Measurements from ENCODE around the gene POLR3A.

POLR3A gene

GRCh38 chr10:77977934-77978333 is 51.4 kb downstream of the POLR3A start:
- DNase-seq = no peak

- DNase-seq = no peak
Measured at GRCh38 chr10:77977016-77977415, 52.3 kb downstream of the POLR3A start.

GRCh38 chr10:77975086-77975666 is 54.1 kb downstream of the POLR3A start:
- no peak for DNase-seq

GRCh38 chr10:77974396-77975074 is 54.8 kb downstream of the POLR3A start:
- no peak for DNase-seq

GRCh38 chr10:77973276-77973675 is 56.0 kb downstream of the POLR3A start:
- DNase-seq = no peak

GRCh38 chr10:77972148-77972547 is 57.2 kb downstream of the POLR3A start:
- DNase-seq = no peak

- DNase-seq = no peak
Measured at GRCh38 chr10:77971804-77972144, 57.5 kb downstream of the POLR3A start.

GRCh38 chr10:77970869-77971803 is 58.2 kb downstream of the POLR3A start:
- DNase-seq = no peak

GRCh38 chr10:77969114-77969513 is 60.2 kb downstream of the POLR3A start:
- no peak for DNase-seq

- no peak for DNase-seq
Measured at GRCh38 chr10:77967611-77968022, 61.7 kb downstream of the POLR3A start.

- no peak for DNase-seq
Measured at GRCh38 chr10:77965294-77965693, 64.0 kb downstream of the POLR3A start.

GRCh38 chr10:77964811-77965210 is 64.5 kb downstream of the POLR3A start:
- no peak for DNase-seq

- no peak for DNase-seq
Measured at GRCh38 chr10:77963901-77964300, 65.4 kb downstream of the POLR3A start.

- DNase-seq = no peak
Measured at GRCh38 chr10:77962350-77963146, 66.8 kb downstream of the POLR3A start.

- DNase-seq = no peak
Measured at GRCh38 chr10:77961668-77962067, 67.6 kb downstream of the POLR3A start.

- no peak for DNase-seq
Measured at GRCh38 chr10:77960829-77961329, 68.4 kb downstream of the POLR3A start.

GRCh38 chr10:77959887-77960455 is 69.3 kb downstream of the POLR3A start:
- DNase-seq = no peak

GRCh38 chr10:77959384-77959783 is 69.9 kb downstream of the POLR3A start:
- peak in 4 of 14 donors; percentile 6 to 38 (median 14) for DNase-seq

- no peak for DNase-seq
Measured at GRCh38 chr10:77955136-77955535, 74.2 kb downstream of the POLR3A start.

- no peak for DNase-seq
Measured at GRCh38 chr10:77949167-77949566, 80.1 kb downstream of the POLR3A start.

GRCh38 chr10:77946084-77946483 is 83.2 kb downstream of the POLR3A start:
- no peak for DNase-seq

- no peak for DNase-seq
Measured at GRCh38 chr10:77944519-77944918, 84.8 kb downstream of the POLR3A start.
